Caco-2 (cell line): ENCODE measurements around the gene GLP1R. TPM values are rescaled to one million over a fixed set of nuclear protein-coding genes. Genes with fewer than 3 reads are reported as not detected.

ENCODE experiments used
- BruUV-seq: library from RNA; stranded (reverse); fragments of 400-500 nt; replicated peaks from 2 replicates; lab custom pipeline; 2021; lab: Mats Ljungman, UMichigan
- CTCF ChIA-PET: fragments of 300-600 bp; sonication (Branson Sonifier 250); formaldehyde crosslinking; loops from one replicate; lab custom pipeline; 2022; ENCODE audit warnings: antibody characterized with exemption; lab: Charles Lee
- POLR2A ChIA-PET: fragments of 300-600 bp; sonication (Branson Sonifier 250); formaldehyde crosslinking; loops from one replicate; lab custom pipeline; 2022; ENCODE audit warnings: antibody characterized with exemption; lab: Charles Lee
- DNase-seq, 2 experiments: peaks; one replicate each; pipeline versions ENCODE4 v3.0.0 to v3.0.0-alpha.2; 2020 to 2022
- H3K27me3 ChIP-seq: replicated peaks from 2 replicates; pipeline ENCODE4 v1.6.0; 2011; ENCODE audit warnings: low read length; ENCODE audit not compliant: control insufficient read depth, insufficient read depth
- H3K36me3 ChIP-seq: 2 replicates; pipeline ENCODE4 v1.5.1; 2011; ENCODE audit warnings: low read length; ENCODE audit not compliant: control insufficient read depth, insufficient read depth
- H3K4me1 ChIP-seq: fragments of 250-450 bp; sonication (Bioruptor Pico); 2 replicates; pipeline ENCODE4 v1.5.1; 2020; ENCODE audit warnings: mild to moderate bottlenecking
- H3K4me3 ChIP-seq: 2 replicates; pipeline ENCODE4 v1.5.1; 2011; ENCODE audit warnings: low read depth, mild to moderate bottlenecking, control low read depth, low read length
- H3K9me3 ChIP-seq: fragments of 250-450 bp; sonication (Bioruptor Pico); 2 replicates; pipeline ENCODE4 v1.5.1; 2020; ENCODE audit warnings: mild to moderate bottlenecking, moderate library complexity
- H3K27ac Mint-ChIP-seq: one replicate; pipeline ENCODE4 v1.8.0; 2022; ENCODE audit warnings: mixed read lengths; ENCODE audit not compliant: unreplicated experiment
- H3K27me3 Mint-ChIP-seq: one replicate; pipeline ENCODE4 v1.8.0; 2022; ENCODE audit warnings: mixed read lengths; ENCODE audit not compliant: insufficient read depth, unreplicated experiment
- H3K36me3 Mint-ChIP-seq: one replicate; pipeline ENCODE4 v1.8.0; 2022; ENCODE audit warnings: mild to moderate bottlenecking, mixed read lengths; ENCODE audit not compliant: insufficient read depth, unreplicated experiment
- H3K4me1 Mint-ChIP-seq: one replicate; pipeline ENCODE4 v1.8.0; 2022; ENCODE audit warnings: low read depth, mixed read lengths; ENCODE audit not compliant: unreplicated experiment
- H3K4me3 Mint-ChIP-seq: one replicate; pipeline ENCODE4 v1.8.0; 2022; ENCODE audit warnings: mild to moderate bottlenecking, moderate library complexity, mixed read lengths; ENCODE audit not compliant: unreplicated experiment
- H3K9me3 Mint-ChIP-seq: one replicate; pipeline ENCODE4 v1.8.0; 2022; ENCODE audit warnings: mixed read lengths; ENCODE audit not compliant: unreplicated experiment
- CTCF ChIP-seq, 2 experiments: fragments of 200-600 bp in 1 of 2; IDR thresholded peaks; 1 replicate in 1 of 2; 2 replicates in 1 of 2; pipeline versions ENCODE4 v1.5.1 to v1.8.0; 2011 to 2022; ENCODE audit warnings: antibody characterized with exemption in 1 of 2, control low read depth in 1 of 2, inconsistent platforms in 1 of 2, low read depth in 1 of 2, low read length in 1 of 2, mild to moderate bottlenecking in 1 of 2, moderate library complexity in 1 of 2; ENCODE audit not compliant: insufficient read depth in 1 of 2, severe bottlenecking in 1 of 2, unreplicated experiment in 1 of 2
- intact Hi-C: fragments of 100-400 bp; cut with micrococcal nuclease; formaldehyde crosslinking; loops from one replicate; pipeline ENCODE4 v1.10.0; 2022; ENCODE audit not compliant: unreplicated experiment
- total RNA-seq: library from RNA; stranded (reverse); gene quantifications from 2 replicates; pipeline ENCODE4 v1.2.3, GENCODE V29; 2022

GLP1R gene
- total RNA-seq, 1 experiment from 2014 or later: not detected

GRCh38 chr6:39053016-39053624, 4.5 kb downstream of the GLP1R start:
- H3K27me3 Mint-ChIP-seq: no peaks in the 10 kb centered on the region
- TF ChIP-seq CTCF (IDR thresholded peaks at IDR 0.05; ENCODE audit: insufficient read depth in 1 of 2, low read depth in 1 of 2, low read length in 1 of 2, severe bottlenecking in 1 of 2, unreplicated experiment in 1 of 2): no peak
- H3K27ac Mint-ChIP-seq: no peak overlapping the region
- H3K9me3 Mint-ChIP-seq: no peaks in the 10 kb centered on the region
- no peak for DNase-seq
- ChIA-PET CTCF (no interaction called here), POLR2A (no interaction called here)
- no peaks in the 10 kb centered on the region for H3K27me3 ChIP-seq
- H3K4me1 ChIP-seq: peaks cover 13% of the 10 kb centered on the region
- intact Hi-C loops: no loop called here
- H3K4me1 Mint-ChIP-seq: no peaks in the 10 kb centered on the region
- no peak overlapping the region for H3K4me3 ChIP-seq
- no peak overlapping the region for H3K4me3 Mint-ChIP-seq
- no peaks in the 10 kb centered on the region for H3K9me3 ChIP-seq
- H3K36me3 ChIP-seq: no peaks in the 10 kb centered on the region
- no peaks in the 10 kb centered on the region for H3K36me3 Mint-ChIP-seq
- BruUV-seq: no TSS peak

GRCh38 chr6:39053854-39054576, 5.4 kb downstream of the GLP1R start:
- intact Hi-C loops: no loop called here
- Mint-ChIP-seq H3K9me3 (no peaks in the 10 kb centered on the region), H3K4me3 (no peak overlapping the region), H3K27ac (no peak overlapping the region), H3K4me1 (no peaks in the 10 kb centered on the region), H3K36me3 (no peaks in the 10 kb centered on the region), H3K27me3 (no peaks in the 10 kb centered on the region)
- POLR2A ChIA-PET: no interaction called here
- no peak overlapping the region for H3K4me3 ChIP-seq
- no peaks in the 10 kb centered on the region for H3K27me3 ChIP-seq
- CTCF ChIA-PET: no interaction called here
- no peak for TF ChIP-seq CTCF (IDR thresholded peaks at IDR 0.05; ENCODE audit: insufficient read depth in 1 of 2, low read depth in 1 of 2, low read length in 1 of 2, severe bottlenecking in 1 of 2, unreplicated experiment in 1 of 2)
- H3K36me3 ChIP-seq: no peaks in the 10 kb centered on the region
- DNase-seq: no peak
- BruUV-seq: no TSS peak
- H3K9me3 ChIP-seq: no peaks in the 10 kb centered on the region
- peaks cover 13% of the 10 kb centered on the region for H3K4me1 ChIP-seq

- Mint-ChIP-seq H3K27me3 (no peaks in the 10 kb centered on the region), H3K27ac (no peak overlapping the region)
- POLR2A ChIA-PET: no interaction called here
Measured at GRCh38 chr6:39054577-39055142, 6.1 kb downstream of the GLP1R start.

More at GRCh38 chr6:39054577-39055142, 6.1 kb downstream of the GLP1R start:
- H3K9me3 ChIP-seq: no peaks in the 10 kb centered on the region
- H3K4me3 ChIP-seq: no peak overlapping the region
- Mint-ChIP-seq H3K4me3 (no peak overlapping the region), H3K9me3 (no peaks in the 10 kb centered on the region), H3K36me3 (no peaks in the 10 kb centered on the region), H3K4me1 (peaks cover 2% of the 10 kb centered on the region)
- no peak for TF ChIP-seq CTCF (IDR thresholded peaks at IDR 0.05; ENCODE audit: insufficient read depth in 1 of 2, low read depth in 1 of 2, low read length in 1 of 2, severe bottlenecking in 1 of 2, unreplicated experiment in 1 of 2)
- no peak for DNase-seq
- no peaks in the 10 kb centered on the region for H3K36me3 ChIP-seq
- BruUV-seq: no TSS peak
- H3K4me1 ChIP-seq: peaks cover 13% of the 10 kb centered on the region
- H3K27me3 ChIP-seq: no peaks in the 10 kb centered on the region
- CTCF ChIA-PET: no interaction called here
- intact Hi-C loops: no loop called here
